SKM-1 treated with dmso at 0.1 percent for 144 hours (cell line): ENCODE results near the gene MYRFL.

ENCODE experiments used
- DNase-seq: peaks from one replicate; lab custom pipeline; 2025; ENCODE audit not compliant: unreplicated experiment; lab: John Stamatoyannopoulos, UW

MYRFL gene

DNA sequence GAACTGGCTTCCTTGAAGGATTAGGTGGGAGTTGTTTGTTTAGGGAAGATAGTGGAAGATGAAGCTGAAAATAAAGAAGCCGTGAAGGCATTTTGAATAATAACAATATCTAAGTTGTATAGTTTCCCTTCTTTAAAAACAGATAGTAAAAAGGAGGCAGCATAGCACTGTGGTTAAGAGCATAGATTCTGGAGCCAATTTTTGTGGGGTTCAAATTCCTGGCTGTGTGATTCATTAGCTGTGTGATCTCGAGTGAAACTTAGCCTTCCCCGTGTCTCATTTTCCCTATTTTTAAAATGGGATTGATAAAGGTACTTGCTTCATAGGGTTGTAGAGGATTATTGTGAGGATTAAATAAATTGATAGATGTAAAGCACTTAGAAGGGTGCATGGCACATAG lies 104.5 kb downstream of the MYRFL start:
- no peak for DNase-seq

DNA sequence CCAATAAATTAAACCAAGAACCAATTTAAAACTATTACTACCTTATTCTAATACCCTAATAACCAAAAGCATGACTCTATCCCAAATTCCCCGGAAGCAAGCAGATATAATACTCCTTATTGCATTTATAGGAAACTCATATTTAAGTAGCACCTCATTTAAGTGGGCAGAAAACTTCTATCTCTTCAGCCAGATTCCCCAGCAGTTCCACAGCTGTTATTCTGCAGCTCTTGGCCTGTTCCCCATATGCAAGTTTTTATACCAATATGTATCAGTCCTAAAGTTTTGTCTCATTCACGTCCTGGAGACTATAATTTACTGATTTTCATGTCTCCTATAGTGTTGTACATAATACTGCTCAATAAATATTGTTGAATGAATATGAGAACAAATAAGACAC lies 106.5 kb downstream of the MYRFL start:
- DNase-seq: no peak

DNA sequence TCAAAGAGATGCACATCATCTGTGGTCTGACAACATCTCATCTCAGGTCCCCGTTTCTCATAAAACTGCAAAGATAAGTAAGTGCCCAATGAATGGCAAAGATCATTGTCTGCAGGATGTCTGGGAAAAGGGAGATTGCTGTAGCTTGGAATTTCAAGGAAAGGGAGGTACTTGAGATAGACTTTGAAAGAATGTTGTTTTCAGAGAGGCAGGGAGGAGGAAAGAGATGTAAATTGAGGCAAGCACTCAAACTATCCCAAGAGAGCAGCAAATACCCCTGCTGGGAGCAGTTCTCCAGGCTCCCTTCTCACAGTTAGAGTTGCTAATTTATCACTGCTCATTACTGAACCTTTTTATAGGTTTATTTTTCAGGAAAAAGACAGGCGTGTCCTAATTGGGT lies 107.1 kb downstream of the MYRFL start:
- no peak for DNase-seq

DNA sequence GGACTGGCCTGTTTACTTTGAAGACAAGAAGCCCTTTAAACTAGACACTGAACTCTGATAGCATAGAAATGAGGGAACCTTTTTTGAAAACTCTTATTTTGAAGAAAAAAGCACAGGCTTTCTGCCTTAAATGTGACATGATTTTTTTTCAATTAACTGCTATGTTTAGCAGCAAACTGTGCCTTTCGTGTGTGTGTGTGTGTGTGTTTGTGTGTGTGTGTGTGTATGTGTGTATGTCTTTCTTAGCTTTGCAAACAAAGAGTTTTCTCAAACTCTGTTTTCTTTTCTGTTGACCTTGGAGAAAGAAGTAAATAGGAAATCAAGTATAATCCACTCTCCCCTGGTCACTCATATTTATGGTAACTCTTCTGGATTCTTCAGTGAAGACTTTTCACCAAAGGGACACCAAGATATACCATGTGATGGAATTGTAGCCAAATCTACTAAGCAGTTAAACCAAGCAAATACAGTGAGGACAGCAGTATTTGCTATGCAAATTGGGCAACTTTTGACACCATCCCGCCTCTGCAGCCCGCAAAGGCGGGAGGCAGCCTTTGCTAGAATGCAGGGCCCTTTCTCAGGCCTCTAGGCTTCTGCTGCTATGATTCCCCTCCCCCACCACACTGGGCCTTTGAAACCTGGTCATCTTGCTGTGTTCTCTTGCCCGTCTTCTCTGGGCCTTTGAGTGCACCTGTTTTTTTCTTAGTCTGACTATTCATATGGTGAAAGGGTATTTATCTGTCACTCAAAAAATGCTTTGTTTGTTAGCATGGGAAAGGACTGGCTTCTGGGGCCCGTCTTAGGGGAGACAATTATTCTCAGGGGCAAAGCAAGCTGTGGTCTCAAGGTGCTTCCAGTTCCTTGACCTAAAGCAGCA lies 107.9 kb downstream of the MYRFL start:
- DNase-seq: no peak

DNA sequence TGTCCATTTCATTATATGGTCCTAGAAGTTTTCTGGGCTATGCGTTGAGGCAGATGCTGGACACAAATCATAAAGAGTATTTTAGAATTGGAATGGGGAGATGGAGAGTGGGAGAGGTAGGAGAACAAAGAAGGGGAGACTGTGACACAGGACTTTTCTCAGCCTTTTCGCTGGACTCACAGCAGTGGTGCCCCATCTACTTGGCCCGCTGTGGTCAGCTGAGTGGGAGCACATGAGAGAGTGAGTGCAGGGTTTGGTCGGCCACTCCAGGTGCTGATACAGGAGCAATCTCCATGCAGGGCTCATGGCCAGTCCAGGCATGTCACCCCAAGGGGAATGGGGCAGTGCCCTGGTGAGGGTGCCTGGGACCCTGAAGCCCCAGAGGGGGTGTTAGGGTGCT lies 109.0 kb downstream of the MYRFL start:
- no peak for DNase-seq

DNA sequence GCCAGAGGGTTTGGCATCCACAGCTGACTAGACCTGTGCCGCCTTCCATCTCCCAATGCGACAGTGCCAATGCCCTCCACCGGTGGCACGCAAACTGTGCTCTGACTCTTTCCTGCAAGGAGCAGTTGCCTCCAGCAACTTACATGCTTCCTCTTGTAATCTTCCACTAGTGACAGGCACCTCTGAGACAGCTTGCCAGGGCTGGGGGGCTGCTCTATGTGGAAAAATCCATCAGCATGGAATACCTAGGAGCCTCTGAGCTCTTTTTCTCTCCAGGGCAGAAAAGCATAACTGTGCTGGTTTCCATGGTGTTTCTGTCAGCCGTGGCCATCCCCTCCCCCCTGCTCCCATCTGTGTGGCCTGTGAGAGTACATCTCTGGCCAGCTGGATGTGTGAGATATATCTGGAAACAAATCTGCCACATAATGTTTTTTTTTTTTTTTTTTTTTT lies 110.6 kb downstream of the MYRFL start:
- no peak for DNase-seq

DNA sequence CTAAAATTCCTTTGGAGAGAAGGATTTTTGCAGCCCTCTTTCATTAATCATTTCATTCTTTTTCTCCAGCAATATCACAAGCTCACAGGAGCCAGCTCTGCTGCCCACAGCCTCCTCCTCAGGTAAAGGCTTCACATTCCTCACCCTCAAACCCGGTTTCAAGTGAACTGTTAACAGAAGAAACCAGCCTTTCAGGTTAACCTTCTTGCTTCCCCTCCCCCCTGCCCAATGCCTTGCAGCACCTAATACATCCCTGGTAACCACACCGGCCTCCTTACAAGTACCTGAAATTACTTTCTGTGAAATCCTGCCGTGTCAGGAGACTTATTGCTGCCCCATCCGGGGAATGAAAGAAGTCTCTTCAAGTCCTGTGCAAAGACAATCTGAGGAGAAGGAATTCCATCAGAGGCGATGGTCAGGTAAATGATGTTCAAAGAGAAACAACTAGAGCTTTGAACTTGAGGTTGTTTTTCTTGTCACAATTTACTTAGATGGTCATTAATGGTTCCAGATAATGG lies 111.2 kb downstream of the MYRFL start:
- no peak for DNase-seq

DNA sequence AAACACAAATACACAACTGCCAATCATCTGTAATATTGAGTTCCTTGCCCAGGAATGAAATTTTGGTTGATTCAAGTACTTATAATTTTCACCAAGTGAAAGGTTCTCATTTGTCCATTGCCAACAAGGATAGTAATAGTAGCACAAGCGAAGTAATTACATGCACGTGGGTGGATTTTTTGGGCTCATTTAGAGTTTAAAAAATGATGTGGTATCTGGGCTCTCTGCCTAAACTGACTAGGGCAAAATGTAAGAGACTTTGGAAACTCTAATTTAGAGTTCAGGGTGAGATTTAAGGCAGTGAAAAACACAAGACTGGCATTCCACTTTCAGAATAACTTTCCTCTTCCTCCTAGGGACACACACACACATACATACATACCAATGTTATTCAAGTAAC lies 111.7 kb downstream of the MYRFL start:
- no peak for DNase-seq

DNA sequence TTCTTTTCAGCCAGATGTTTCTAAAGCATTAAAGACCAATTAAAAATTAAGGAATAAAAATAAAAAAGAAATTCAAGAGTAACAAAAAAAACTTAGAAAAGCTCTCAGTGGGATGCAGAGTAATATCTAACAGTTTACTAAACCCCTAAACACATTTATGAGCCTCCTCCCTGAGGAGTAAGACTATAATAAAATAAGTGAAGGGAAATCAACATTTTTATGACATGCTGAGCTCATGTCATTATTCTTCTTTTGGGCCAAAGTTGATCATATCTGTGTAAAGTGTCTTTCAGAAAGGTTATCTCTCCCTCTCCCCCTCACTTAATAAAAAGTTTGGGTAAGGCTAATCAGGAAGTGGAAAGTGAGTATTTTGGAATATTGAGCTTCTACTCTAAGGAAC lies 122.1 kb downstream of the MYRFL start:
- no peak for DNase-seq

DNA sequence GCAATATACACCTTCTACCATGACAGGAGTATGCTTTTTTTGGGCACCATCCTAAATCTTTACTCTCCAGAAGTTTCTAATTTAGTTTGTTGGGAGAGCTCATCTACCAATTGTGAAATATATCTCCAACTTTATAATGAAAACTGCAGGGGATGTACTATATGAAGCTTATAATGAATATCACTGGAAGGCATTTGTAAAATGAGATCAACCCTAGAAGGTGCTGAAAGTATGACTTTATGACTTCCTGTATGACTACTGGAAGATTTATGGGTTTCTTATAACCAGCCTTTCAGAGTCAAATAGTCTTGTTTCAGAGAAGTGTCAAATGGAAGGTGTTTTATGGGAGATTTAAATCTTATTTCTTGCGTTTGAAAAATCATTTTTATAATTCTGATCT lies 122.9 kb downstream of the MYRFL start:
- no peak for DNase-seq

DNA sequence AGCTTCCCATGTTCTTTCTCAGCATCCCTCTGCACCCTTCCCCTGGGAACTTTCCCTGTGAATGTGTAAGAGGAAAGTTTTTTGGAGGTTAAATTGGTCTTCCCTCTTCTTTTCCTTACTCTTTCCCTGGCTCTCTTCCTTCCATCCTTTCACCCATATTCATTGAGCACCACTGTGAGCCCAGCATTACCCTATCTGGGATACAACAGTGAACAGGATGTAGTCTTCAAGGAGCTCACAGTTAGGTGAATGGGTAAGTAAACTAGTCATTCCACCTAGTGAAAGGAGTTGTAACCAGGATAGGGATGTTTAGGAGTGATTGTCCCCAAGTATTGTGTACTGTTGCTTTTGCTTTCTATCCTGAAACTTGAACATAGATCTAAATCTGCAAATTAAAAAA lies 123.8 kb downstream of the MYRFL start:
- DNase-seq: no peak

DNA sequence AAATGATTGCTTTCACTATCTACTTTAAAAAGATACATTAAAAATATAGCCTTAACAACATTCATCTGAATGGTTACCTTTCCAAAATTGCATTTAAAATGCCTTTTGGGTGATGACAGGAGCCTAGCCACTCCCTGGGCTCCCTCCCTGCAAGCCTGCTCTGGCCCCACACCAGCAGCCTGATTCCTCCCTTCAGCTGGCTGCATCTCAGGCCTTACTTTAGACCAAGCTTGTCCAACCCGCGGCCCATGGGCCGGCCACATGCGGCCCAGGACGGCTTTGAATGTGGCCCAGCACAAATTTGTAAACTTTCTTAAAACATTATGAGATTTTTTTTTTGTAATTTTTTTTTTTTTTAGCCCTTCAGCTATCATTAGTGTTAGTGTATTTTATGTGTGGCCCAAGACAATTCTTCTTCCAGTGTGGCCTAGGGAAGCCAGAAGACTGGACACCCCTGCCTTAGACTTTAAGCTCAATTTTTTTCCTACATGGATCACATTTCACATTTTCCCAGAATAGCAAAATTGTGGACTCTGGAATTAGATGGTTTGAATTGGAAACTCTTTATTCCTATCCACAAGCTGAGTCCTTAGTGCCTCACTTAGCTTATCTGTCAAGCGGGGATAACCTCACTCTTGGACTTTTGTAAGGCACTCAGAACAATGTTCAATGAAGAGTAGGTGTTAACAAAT lies 124.4 kb downstream of the MYRFL start:
- DNase-seq: no peak

DNA sequence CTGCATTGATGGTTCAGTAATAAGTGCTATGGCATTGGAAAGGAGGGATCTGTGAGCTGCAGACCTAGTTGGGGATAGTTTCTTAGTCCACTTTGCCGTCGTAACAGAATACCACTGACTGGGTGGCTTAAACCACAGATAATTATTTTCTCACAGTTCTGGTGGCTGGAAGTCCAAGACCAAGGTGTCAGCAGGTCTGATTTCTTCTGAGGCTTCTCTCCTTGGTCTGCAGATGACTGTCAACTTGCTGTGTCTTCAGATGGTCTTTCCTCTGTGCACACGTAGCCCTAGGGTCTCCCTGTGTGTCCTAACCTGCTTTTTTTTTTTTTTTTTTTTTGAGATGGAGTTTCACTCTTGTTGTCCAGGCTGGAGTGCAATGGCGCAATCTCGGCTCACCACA lies 126.1 kb downstream of the MYRFL start:
- DNase-seq: no peak

DNA sequence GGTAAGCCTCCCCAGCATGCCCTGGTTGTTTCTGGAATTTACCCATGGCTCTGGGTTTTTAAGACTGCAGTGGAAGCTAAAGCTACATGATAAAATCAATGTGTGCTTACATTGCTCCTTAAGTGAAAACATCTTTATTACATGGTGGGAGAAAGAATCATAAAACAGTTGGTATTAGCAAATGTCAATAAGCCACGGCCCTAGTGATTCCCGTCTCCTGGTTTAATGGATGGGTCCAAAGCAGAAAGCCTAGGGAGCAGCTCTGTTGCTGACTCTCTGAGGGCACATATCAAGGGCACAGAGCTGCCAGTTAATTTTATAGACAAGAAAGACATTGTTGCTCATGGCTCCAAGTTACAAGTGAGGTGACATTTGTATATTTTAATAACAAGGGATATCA lies 127.9 kb downstream of the MYRFL start:
- DNase-seq: no peak

DNA sequence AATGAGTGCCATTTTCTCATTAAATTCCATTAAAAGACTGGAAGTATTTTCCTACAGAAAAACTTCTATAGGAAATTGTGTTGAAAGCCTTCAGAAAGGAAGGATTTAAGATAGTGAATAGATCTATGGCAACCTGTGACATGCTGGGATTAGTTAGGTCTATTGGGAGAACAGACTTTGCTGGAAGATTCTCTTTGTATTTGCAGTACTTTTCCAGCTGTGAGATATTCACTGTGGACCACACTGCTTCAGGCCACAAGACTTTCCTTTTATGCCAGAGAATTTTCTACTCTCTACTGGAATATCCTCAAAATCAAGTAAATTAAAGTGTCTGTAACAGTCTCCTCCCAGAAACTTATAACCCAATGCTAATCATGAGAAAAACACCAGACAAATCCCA lies 136.2 kb downstream of the MYRFL start:
- no peak for DNase-seq

DNA sequence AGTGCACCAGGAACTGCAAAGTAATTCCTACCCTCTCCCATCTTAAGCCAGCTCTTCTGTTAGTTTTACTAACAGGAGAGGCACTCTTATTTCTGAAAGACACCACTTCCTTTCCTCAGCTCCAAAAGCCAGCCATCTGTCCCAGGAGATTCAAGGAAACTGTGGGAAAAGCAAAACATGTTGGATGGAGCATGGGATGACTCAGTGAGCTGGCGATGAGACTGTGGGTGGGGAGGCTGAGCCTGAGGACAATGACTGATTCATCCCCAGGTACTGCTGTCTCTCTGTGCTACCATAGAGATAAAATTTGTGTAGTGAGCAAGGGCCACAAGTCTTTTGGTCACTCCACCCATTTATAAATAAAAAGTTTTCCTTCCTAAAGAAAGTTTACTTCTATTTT lies 141.4 kb downstream of the MYRFL start:
- no peak for DNase-seq

DNA sequence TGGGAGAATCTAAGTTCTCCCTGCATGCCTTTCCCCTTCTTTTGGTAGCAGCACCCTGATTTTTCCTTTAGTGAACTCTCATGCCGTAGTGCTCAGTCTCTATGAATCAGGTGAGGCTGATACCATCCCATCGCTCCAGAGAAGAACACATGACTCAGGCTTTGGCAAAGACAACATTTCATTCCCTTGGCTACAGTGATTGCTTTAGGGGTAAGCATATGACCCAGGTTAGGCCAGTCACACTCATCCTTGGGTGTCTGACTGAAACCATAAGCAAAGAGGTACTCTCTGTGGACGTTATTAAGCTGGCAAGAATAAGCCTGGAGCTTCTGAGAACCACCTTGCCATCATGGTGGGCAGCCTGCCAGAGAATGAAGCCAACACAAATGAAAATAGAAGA lies 141.8 kb downstream of the MYRFL start:
- DNase-seq: no peak

DNA sequence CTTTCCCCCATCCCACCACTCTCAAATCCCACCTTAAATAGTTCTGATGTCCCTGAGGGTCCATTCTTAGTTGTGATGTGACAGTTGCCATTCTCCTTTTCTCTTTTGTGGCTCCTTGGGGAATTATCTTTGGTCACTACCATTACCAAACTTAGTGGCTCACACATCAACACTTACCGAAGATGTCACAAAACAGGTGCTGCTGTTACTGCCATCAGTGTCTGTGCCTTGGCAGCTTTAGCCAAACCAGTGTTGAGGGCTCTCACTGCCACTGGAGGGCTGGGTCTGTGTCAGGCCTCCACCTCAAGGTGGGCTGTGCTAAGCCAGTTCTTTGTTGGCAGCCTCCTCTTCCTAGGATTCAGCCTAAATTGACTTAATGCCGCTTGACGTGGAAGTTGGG lies 144.0 kb downstream of the MYRFL start:
- no peak for DNase-seq

DNA sequence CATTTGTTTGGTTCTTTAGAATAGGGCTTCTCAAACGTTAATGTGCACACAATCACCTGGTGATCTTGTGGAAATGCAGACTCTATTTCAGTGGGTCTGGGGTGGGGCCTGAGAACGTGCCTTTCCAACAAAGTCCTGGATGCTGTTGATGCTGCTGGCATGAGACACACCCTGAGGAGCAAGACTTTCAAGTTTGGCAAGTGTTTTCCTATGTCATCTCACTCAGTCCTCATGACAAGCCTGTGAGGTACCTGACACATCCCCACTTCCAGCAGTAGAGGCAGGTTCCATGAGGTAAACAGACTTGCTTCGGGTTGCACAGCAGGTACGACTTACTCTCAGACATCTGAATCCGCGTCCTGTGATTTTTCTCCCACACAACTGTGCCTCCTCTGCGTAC lies 147.1 kb downstream of the MYRFL start:
- DNase-seq: no peak

DNA sequence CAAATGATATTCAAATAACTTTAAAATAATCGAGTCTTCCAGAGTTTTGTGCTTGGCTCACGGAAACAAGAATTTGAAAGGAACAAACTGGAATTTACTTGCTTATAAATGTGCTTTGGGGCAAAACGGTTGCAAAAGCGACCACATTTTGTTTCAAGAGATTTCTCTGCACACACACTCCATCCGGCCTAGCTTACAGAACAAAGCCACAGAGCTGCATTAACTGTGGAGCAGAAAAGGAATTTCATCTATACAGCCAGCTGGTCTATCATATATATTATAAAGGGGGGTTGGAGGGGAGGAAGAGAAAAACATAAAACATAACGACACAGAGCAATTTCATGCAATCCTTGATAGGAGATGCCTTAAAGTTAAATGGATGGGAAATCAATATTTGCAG lies 153.0 kb downstream of the MYRFL start:
- no peak for DNase-seq

DNA sequence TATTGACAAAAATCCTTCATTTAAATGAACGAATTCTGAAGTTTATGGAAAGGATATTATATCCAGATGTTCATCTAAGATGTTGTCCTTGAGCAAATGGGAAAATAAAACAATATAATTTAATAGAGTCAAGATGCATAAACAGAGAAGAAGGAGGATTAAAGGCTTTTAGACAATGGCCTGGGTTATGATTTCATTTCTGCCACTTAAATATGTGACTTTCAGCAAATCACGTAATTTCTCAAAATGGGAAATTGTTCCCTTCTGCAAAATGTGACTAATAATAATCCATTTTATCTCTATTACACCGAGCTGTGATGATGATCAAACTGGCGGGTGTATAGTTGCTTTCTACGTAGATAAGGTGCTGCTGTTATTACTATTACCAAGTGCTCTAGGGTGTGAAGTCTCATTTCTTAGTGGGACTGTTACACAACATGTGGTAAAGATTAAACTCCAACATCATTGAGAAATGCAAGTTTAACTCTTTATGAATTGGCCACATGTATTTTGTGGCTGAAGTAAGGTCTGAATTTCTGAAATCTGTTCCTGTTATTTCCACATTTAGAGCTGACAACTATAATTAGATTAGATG lies 157.0 kb downstream of the MYRFL start:
- no peak for DNase-seq

DNA sequence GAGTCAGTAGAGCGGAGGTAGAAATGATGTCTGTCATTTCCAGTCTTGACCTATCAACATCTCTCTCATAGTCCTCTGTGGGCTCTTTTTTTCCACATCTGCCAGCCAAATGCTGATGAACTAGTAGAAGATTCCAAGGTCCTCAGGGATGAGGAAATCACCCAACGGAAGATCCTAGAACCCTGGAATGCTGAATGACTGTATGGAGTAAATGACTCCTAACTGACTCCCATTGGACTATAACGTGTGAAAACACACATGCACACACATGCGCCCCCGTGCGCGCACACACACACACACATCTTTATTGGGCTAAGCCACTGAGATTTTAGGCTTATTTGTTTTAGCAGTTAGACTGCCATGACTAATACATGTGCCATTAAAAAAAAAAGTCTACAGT lies 159.2 kb downstream of the MYRFL start:
- no peak for DNase-seq
